Left ventricle myocardium superior (tissue), 1 donor: ENCODE data around the gene ZNF587B. TPM values are rescaled to one million over a fixed set of nuclear protein-coding genes. Genes with fewer than 3 reads are reported as not detected.
"Not testable (repeated sequence)": the region's sequence is repeated elsewhere in the genome, so short reads cannot be mapped to it uniquely, and the experiment has no call there.

Experiments used
- ATAC-seq: fragments of 200-7000 bp; cut with Tn5 transposase; one replicate; pipeline ENCODE4 v1.9.1; 2020; ENCODE audit warnings: mild to moderate bottlenecking, moderate library complexity
- DNase-seq: peaks from one replicate; pipeline ENCODE4 v3.0.0-alpha.2; 2020
- intact Hi-C: fragments of 100-400 bp; cut with micrococcal nuclease; formaldehyde crosslinking; loops from one replicate; pipeline ENCODE4 v1.11.0; 2022
- long read RNA-seq: library from polyadenylated mRNA; unstranded; transcript quantifications from one replicate; pipeline ENCODE4 v2.0.0, GENCODE V29; 2021
- total RNA-seq: library from RNA; stranded (reverse); fragmentation: NEBNext Ultra II Directional; extraction: Animal tissue kit (Norgen Biotek cat#: 25700); gene quantifications from one replicate; pipeline ENCODE4 v1.2.1, GENCODE V29; 2021
- donor health status: DM: no; HTN: yes; CAD: no; lungs with severe emphysema.

ZNF587B gene
- 5.6 TPM for total RNA-seq
- long read RNA-seq, partial matches to known transcripts: 0 of 1 reads
- long read RNA-seq, other reads (novel, unspliced or antisense): 0 of 1 reads

- intact Hi-C loops: no loop called here
- ATAC-seq (peak; percentile 90), DNase-seq (peak; percentile 87)
Observed at GRCh38 chr19:57830071-57830602, at the start of gene ZNF587B. TSS of gene ZNF587B (plus strand) at chr19:57830299. CDS start at chr19:57830529, 230 bp downstream.

DNA sequence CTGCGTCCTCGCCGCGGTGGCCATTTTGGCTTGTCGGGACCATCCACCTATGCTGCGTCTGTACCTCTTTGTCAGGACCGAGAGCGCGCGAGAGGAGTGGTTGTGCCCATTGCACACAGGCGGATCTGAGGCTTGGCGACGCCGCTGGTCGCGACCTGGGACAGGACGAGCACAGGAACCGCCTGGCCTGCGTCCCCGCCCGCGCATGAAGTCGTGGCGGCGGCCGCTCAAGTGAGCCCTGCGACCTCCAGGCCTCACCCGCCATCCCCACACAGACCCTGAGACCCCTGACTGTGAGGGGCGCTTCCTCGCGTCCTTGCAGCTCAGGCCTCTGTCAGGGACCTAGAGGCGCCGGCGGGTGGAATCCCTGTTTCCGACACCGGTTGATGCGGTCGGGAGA is 43.8 kb upstream of the ZNF587B start:
- intact Hi-C loops: no loop called here
- DNase-seq: no peak
- peak; percentile 31 for ATAC-seq

GRCh38 chr19:57786906-57787305 is 43.2 kb upstream of the ZNF587B start:
- DNase-seq: no peak
- intact Hi-C loops: no loop called here
- ATAC-seq: peak; percentile 31

- no peak for DNase-seq
- intact Hi-C loops: no loop called here
- no peak for ATAC-seq
Observed at GRCh38 chr19:57788114-57788692, 41.9 kb upstream of the ZNF587B start.

DNA sequence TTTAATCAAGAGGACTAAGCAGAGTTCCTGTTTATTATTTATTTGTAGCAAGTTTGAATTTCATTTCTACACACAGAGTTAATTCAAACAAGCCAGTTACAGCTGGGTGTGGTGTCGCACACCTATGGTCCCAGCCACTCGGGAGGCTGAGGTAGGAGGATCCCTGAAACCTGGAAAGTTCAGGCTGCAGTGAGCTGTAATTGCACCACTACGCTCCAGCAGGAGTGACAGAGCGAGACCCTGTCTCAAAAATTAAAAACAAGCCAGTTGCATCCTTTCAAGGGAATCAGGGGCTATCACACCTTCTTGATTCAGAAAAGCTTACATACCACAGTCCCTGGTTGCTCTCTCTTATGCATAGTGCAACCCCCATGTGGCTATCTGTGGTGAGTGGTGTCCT is 40.8 kb upstream of the ZNF587B start:
- DNase-seq: no peak
- intact Hi-C loops: no loop called here
- ATAC-seq: no peak

DNA sequence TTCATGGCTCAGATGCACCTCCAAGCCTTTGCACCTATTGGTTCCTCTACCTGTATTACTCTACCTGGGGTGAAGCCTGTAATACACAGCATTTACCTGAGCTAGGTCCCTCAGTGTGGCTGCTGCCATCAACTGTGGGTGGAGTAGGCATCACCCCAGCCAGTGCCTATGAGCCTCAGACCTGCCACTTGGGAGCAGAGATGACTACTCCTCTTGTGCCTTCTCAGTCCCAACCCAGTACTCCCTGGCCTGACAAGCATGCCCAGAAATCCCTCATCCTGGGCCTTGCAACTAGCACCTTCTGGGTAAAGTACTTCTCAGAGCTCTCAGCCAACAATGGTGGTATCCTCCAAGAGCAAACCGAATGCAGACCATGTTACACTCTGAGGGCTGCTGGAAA is 33.5 kb upstream of the ZNF587B start:
- intact Hi-C loops, ATAC-seq, DNase-seq: not testable (repeated sequence)

DNA sequence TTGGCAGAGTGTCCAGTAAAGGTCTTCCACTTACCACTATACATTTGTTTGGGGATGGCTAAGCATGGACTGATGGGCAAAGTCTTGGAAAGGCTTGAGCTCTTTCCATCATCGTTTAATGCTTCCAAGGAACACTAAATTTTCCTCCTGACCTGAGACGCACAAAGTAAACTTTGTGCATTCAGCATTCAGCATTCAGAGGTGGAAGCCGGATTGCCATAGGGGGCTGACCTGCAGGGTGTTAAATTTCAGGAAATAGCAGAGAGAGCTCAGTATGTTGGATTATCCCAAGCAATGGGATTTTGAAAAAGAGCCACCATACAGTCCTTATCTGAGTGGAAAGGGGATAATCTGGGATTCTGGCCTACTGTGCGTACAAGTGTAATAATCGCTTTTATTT is 29.4 kb upstream of the ZNF587B start:
- no peak for DNase-seq
- intact Hi-C loops: no loop called here
- ATAC-seq: no peak

DNA sequence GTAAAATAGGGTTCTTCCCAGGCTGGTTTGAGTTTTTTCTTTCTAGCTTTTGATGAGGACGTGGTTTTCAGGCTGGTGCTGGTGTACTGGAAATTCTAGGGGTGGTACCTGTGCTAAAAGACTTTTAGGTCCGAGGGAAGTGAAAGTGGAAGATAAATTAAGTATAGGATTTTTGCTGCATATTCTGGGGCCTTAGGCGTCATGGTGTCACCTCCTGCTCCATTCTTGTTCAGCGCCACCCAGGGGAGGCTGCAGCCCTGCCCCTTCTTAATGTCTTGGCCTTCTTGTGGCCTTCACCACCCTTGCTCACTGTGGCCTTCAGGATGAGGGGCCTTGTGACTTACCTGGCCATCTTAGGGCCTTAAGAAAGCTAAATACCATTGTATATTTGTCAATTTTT is 27.8 kb upstream of the ZNF587B start:
- ATAC-seq (no peak), DNase-seq (no peak)
- intact Hi-C loops: no loop called here

- no peak for ATAC-seq
- intact Hi-C loops: no loop called here
- DNase-seq: no peak
Observed at GRCh38 chr19:57803265-57803593, 26.9 kb upstream of the ZNF587B start.

GRCh38 chr19:57803594-57804325 is 26.3 kb upstream of the ZNF587B start:
- DNase-seq (no peak), ATAC-seq (peak; percentile 61)
- intact Hi-C loops: no loop called here

GRCh38 chr19:57807541-57807940 is 22.6 kb upstream of the ZNF587B start:
- DNase-seq: no peak
- intact Hi-C loops: no loop called here
- no peak for ATAC-seq

- DNase-seq, ATAC-seq, intact Hi-C loops: not testable (repeated sequence)
Observed at GRCh38 chr19:57810410-57811295, 19.4 kb upstream of the ZNF587B start.

DNA sequence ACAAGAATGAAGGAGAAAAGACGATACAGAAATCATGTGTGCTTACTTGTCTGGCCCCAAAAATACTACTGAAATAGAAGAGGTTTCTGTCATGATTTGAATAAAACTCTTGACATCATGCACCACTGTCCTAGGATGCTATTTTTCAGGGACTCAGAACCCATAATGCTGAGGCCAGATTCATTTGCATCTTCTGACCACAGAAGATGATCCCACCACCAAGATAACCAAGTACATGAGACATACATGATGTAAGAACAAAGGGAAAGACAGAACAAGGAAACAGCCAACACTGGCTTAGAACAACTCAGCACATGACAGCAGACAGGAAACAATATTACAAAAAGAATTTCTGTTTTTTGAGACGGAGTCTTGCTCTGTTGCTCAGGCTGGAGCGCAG is 17.9 kb upstream of the ZNF587B start:
- intact Hi-C loops: no loop called here
- ATAC-seq (no peak), DNase-seq (no peak)

DNA sequence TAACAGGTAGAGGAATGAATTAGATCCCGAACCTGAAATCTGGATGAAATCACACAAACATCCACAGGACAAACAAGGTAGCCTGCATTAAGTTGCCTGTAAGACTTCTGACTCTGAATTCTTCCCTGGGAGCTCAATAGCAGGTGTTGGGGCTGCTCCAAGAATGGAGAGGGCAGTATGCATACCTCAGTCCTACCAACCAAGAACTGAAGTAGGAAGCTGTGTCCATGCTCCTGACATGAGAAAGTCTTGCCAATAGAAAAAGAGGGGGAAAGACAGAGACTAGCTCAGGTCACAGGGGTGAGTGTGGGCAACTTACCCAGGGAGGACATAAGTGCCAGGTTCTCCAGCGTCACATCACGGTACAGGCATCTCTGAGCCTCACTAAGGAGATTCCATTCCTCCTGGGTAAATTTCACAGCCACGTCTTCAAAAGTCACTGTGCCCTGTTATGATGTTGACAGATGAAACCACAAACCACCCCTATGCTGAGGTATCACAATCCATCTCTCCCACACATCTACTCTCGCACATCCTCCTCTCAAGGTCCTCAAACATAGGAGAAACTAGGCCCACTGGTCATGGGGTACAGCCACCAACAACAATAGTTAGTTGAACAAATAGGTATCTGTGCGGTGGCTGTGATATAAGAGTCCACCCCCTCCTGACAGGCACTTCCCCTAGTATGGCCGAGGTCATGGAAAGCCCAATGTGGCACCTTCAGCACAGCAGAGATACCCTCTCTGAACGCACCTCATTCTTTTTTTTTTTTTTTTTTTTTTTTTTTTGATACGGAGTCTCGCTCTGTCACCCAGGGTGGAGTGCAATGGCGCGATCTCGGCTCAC is 16.9 kb upstream of the ZNF587B start:
- DNase-seq, intact Hi-C loops, ATAC-seq: not testable (repeated sequence)

DNA sequence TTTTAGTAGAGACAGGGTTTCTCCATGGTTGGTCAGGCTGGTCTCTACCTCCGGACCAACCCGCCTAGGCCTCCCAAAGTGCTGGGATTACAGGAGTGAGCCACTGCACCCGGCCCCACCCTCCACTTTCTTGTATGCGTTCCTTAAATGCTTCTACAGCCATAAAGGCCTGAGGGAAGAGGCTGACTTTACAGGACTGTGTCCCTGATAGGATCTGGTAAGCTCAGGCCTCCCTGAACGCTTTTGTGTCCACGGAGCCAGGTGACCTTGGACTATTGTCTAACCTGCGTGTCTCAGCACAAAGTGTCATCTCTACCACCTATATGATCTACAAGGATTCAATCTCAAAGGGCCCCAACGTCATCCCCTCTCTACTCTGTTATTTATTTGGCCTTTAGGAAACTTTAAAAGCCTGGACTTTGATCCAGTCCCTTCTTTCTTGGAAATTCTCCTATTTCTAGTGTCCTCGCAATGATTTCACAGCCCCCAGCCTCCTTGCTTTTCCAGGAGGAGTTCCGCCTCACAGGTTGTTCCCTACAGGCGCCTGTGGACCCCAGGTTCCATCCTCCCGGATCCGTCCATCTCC is 16.1 kb upstream of the ZNF587B start:
- DNase-seq (no peak), ATAC-seq (peak; percentile 21)
- intact Hi-C loops: no loop called here

DNA sequence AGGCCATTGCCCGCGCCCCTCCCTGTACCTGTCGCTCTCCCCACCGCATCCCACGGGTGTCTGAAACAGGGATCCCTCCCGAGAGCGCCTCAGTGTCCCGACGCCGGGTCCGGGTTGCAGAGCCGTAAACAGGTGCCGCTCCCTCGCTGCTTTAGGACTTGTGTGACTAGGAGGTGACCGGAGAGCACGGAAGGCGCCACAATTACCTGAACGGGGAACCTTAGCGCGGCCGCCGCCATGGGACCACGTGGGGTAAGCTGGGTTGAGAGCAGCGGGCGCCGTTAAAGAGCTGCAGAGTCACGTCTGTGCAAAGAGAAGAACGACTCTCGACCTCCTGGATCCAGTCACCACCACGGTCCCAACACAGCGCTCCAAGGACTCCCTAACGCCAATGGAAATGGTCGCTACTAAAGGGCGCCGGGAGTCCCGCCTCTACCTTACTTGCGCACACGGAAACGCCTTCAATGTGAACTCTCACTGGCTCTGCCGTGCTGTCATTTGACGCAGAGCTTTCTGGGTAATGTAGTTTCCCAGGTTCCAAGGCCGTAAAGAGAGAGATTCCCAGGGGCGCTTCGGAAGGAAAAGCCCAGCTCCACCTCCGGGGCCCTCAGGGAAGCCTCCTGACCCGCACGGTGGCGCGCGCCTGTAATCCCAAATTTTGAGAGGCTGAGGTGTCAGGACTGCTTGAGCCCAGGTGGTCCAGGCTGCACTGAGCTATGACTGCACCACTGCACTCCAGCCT is 15.4 kb upstream of the ZNF587B start, which contains the start of gene ZNF552:
ZNF552 (minus strand) TSS at position 409 of the 742 bp plus-strand sequence; CDS start at position 239, 170 bp downstream.
- ATAC-seq: peak; percentile 92
- DNase-seq: peak; percentile 88
- intact Hi-C loops: no loop called here

- ATAC-seq: no peak
Observed at GRCh38 chr19:57815247-57816075, 14.6 kb upstream of the ZNF587B start.

More at GRCh38 chr19:57815247-57816075, 14.6 kb upstream of the ZNF587B start:
- DNase-seq: no peak
- intact Hi-C loops: no loop called here
